Measurements from ENCODE around the gene KRTAP17-1. TPM values are rescaled to one million over a fixed set of nuclear protein-coding genes. Genes with fewer than 3 reads are reported as not detected.

KRTAP17-1 gene
- total RNA-seq, 4 donors from 2014 or later, result not detected

- 87 to 90% methylated on average over 1 of the region's 1 CpG for WGBS, 2 donors
- no peak for DNase-seq
- Histone ChIP-seq H3K27me3 (no peaks in the 10 kb centered on the region), H3K4me1 (no peaks in the 10 kb centered on the region), H3K36me3 (no peaks in the 10 kb centered on the region), H3K4me3 (replicated peaks in 1 of 3) (no peak overlapping the region), H3K27ac (no peak overlapping the region), H3K9me3 (no peaks in the 10 kb centered on the region)
- TF ChIP-seq POLR2A (IDR thresholded peaks at IDR 0.05), result no peak
- TF ChIP-seq, protein P1, sequence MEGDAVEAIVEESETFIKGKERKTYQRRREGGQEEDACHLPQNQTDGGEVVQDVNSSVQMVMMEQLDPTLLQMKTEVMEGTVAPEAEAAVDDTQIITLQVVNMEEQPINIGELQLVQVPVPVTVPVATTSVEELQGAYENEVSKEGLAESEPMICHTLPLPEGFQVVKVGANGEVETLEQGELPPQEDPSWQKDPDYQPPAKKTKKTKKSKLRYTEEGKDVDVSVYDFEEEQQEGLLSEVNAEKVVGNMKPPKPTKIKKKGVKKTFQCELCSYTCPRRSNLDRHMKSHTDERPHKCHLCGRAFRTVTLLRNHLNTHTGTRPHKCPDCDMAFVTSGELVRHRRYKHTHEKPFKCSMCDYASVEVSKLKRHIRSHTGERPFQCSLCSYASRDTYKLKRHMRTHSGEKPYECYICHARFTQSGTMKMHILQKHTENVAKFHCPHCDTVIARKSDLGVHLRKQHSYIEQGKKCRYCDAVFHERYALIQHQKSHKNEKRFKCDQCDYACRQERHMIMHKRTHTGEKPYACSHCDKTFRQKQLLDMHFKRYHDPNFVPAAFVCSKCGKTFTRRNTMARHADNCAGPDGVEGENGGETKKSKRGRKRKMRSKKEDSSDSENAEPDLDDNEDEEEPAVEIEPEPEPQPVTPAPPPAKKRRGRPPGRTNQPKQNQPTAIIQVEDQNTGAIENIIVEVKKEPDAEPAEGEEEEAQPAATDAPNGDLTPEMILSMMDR (IDR thresholded peaks at IDR 0.05), result no peak
- intact Hi-C loops (cut with DNase I), result no loop called here
Measured at GRCh38 chr17:41296846-41297245, 18.7 kb downstream of the KRTAP17-1 start.

DNA sequence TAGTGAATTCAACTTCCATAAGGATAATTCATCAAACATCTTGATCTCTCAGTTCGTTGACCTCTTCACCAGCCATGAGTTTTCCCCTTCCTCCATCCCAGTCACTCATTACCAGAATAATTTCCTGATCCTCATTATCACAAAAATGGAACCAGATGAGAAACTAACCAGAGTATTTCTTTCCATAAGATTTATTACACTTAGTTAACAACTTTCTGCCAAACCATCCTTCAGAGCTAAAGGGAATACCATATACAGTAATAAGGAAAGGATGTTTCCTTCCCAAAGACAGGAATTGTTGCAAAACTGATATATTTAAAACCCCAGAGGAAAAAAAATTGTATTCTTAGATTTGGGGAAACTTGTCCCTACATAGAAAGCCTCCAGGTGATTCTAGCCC lies 21.5 kb downstream of the KRTAP17-1 start:
- WGBS, 2 donors, result 78 to 80% methylated on average over 1 of the region's 1 CpG
- TF ChIP-seq POLR2A (IDR thresholded peaks at IDR 0.05), result no peak
- TF ChIP-seq, protein P1 (IDR thresholded peaks at IDR 0.05), result no peak
- intact Hi-C loops (cut with DNase I), result no loop called here
- peaks cover 0 to 5% of the 10 kb centered on the region in 2 donors for H3K4me1 ChIP-seq
- H3K27me3 ChIP-seq, result no peaks in the 10 kb centered on the region
- H3K4me3 ChIP-seq (replicated peaks in 1 of 3), result no peak overlapping the region
- no peak overlapping the region for H3K27ac ChIP-seq
- H3K36me3 ChIP-seq, result no peaks in the 10 kb centered on the region
- no peak for DNase-seq
- no peaks in the 10 kb centered on the region for H3K9me3 ChIP-seq

GRCh38 chr17:41287050-41287449 lies 28.5 kb downstream of the KRTAP17-1 start:
- Histone ChIP-seq H3K4me3 (replicated peaks in 1 of 3) (no peak overlapping the region), H3K36me3 (no peaks in the 10 kb centered on the region), H3K27me3 (no peaks in the 10 kb centered on the region), H3K4me1 (peaks cover 0 to 5% of the 10 kb centered on the region in 2 donors), H3K9me3 (no peaks in the 10 kb centered on the region), H3K27ac (no peak overlapping the region)
- no peak for DNase-seq
- no peak for TF ChIP-seq POLR2A (IDR thresholded peaks at IDR 0.05)
- TF ChIP-seq, protein P1 (IDR thresholded peaks at IDR 0.05), result no peak
- WGBS, 2 donors, result 89 to 91% methylated on average over 3 of the region's 3 CpGs
- intact Hi-C loops (cut with DNase I), result no loop called here

DNA sequence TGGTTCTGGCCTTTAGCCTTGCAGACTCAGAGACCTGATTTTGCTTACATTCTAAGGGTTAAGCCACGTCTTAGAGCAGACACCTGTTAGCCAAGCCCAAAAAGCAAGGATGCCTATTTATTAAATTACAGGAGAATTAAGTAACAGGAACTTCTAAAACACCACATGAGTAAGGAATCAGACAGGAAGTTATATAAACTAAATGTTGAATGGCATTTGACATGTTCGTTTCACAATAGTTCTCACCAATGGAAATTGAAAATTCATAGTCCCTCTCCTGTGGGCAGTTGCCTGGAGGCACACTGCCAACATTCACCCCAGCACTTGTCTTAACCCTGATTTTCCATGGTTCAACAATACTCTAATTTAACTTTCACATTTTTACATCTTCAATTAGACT lies 31.0 kb downstream of the KRTAP17-1 start:
- no peaks in the 10 kb centered on the region for H3K27me3 ChIP-seq
- no peak overlapping the region for H3K27ac ChIP-seq
- H3K36me3 ChIP-seq, result no peaks in the 10 kb centered on the region
- H3K4me3 ChIP-seq (replicated peaks in 1 of 3), result no peak overlapping the region
- H3K9me3 ChIP-seq, result no peaks in the 10 kb centered on the region
- intact Hi-C loops (cut with DNase I), result no loop called here
- TF ChIP-seq, protein P1 (IDR thresholded peaks at IDR 0.05), result no peak
- TF ChIP-seq POLR2A (IDR thresholded peaks at IDR 0.05), result no peak
- WGBS, 2 donors, result 54 to 63% methylated on average over 2 of the region's 2 CpGs
- no peaks in the 10 kb centered on the region for H3K4me1 ChIP-seq
- DNase-seq, result no peak

DNA sequence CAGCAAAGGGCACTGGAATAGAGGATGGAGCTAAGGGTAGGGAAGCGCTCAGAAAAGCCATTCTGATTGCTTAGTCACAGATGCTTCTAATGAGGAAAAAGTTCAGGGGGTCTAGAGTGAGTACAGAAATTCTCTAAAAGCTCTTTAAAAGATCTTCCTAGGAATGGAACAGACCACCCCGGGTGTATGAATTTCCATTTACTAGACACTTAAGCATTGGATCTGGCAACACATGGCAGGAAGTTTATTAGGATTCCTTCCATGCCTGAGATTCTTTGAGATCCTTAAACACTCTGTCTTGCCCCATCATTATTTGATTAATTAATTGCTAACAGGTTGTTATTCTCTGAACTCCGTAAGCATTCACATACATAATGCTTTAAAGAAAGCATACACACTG lies 31.5 kb downstream of the KRTAP17-1 start:
- 58 to 61% methylated on average over 3 of the region's 3 CpGs for whole genome bisulfite sequencing, 2 donors
- Histone ChIP-seq H3K4me1 (no peaks in the 10 kb centered on the region), H3K27ac (no peak overlapping the region)

More for the DNA sequence above, 31.5 kb downstream of the KRTAP17-1 start:
- Histone ChIP-seq H3K4me3 (replicated peaks in 1 of 3) (no peak overlapping the region), H3K36me3 (no peaks in the 10 kb centered on the region), H3K9me3 (no peaks in the 10 kb centered on the region), H3K27me3 (no peaks in the 10 kb centered on the region)
- no peak for TF ChIP-seq POLR2A (IDR thresholded peaks at IDR 0.05)
- TF ChIP-seq, protein P1 (IDR thresholded peaks at IDR 0.05), result no peak
- DNase-seq, result no peak
- intact Hi-C loops (cut with DNase I), result no loop called here

Measured in thyroid gland (tissue), 4 donors.